Vagina (tissue), 2 donors: ENCODE measurements around the gene MAPK13. TPM values are rescaled to one million over a fixed set of nuclear protein-coding genes. Genes with fewer than 3 reads are reported as not detected.

ENCODE experiments used
- DNase-seq, 2 donors: peaks; one replicate each; pipeline ENCODE4 v3.0.0-alpha.2; 2017; ENCODE audit errors: extremely low spot score in 2 of 2
- H3K27ac ChIP-seq: fragments of 200-600 bp; sonication (generic); one replicate; pipeline ENCODE4 v1.5.1; 2019
- H3K27me3 ChIP-seq: fragments of 200-600 bp; sonication (generic); one replicate; pipeline ENCODE4 v1.5.1; 2019
- H3K36me3 ChIP-seq, 2 donors: fragments of 200-600 bp; sonication (generic); one replicate each; pipeline ENCODE4 v1.5.1; 2017 to 2019
- H3K4me1 ChIP-seq: fragments of 200-600 bp; sonication (generic); one replicate; pipeline ENCODE4 v1.5.1; 2019
- H3K4me3 ChIP-seq, 2 donors: fragments of 200-600 bp; sonication (generic); 1 replicate in 1 of 2; 2 replicates in 1 of 2; pipeline ENCODE4 v1.5.1; 2016 to 2019
- H3K9me3 ChIP-seq: fragments of 200-600 bp; sonication (generic); one replicate; pipeline ENCODE4 v1.5.1; 2019
- CTCF ChIP-seq, 3 experiments: fragments of 450-650 bp in 2 of 3; fragments of 200-600 bp in 1 of 3; sonication (generic) in 1 of 3; IDR thresholded peaks; one replicate each; pipeline ENCODE4 v1.5.1; 2017 to 2019; ENCODE audit warnings: antibody characterized with exemption in 3 of 3, mild to moderate bottlenecking in 2 of 3, moderate library complexity in 2 of 3
- POLR2A ChIP-seq, 2 donors: fragments of 450-650 bp; IDR thresholded peaks; one replicate each; pipeline ENCODE4 v1.6.1; 2017; ENCODE audit warnings: antibody characterized with exemption in 2 of 2, mild to moderate bottlenecking in 2 of 2, moderate library complexity in 2 of 2
- POLR2AphosphoS5 ChIP-seq, 2 donors: sonication (generic); formaldehyde crosslinking; IDR thresholded peaks; one replicate each; pipeline ENCODE4 v1.9.0; 2017; ENCODE audit warnings: antibody characterized with exemption in 2 of 2, mild to moderate bottlenecking in 2 of 2, low read depth in 1 of 2; ENCODE audit not compliant: insufficient read depth in 1 of 2
- intact Hi-C: fragments of 100-400 bp; cut with DNase I; formaldehyde crosslinking; loops from one replicate; pipeline ENCODE4 v1.15.1; 2023
- total RNA-seq: library from RNA; depleted of rRNA; stranded (reverse); fragments of >200 nt; gene quantifications from one replicate; pipeline ENCODE4 v1.2.3, GENCODE V29; 2016

The MAPK13 gene
- total RNA-seq, 1 donor from 2014 or later, result 21.9 TPM

GRCh38 chr6:36109092-36109491 lies 21.2 kb upstream of the MAPK13 start:
- peaks cover 5% of the 10 kb centered on the region for H3K4me1 ChIP-seq
- no peaks in the 10 kb centered on the region for H3K27me3 ChIP-seq
- H3K36me3 ChIP-seq, result peaks cover 4 to 50% of the 10 kb centered on the region in 2 donors
- DNase-seq, result no peak
- intact Hi-C loops, result no loop called here
- no peaks in the 10 kb centered on the region for H3K9me3 ChIP-seq
- TF ChIP-seq CTCF (IDR thresholded peaks at IDR 0.05) (no peak), POLR2AphosphoS5 (IDR thresholded peaks at IDR 0.05; ENCODE audit: insufficient read depth in 1 of 2, low read depth in 1 of 2) (no peak), POLR2A (IDR thresholded peaks at IDR 0.05) (no peak)
- H3K27ac ChIP-seq, result no peak overlapping the region
- no peak overlapping the region for H3K4me3 ChIP-seq

- Histone ChIP-seq H3K9me3 (no peaks in the 10 kb centered on the region), H3K4me3 (no peak overlapping the region), H3K27ac (no peak overlapping the region), H3K36me3 (peaks cover 4 to 48% of the 10 kb centered on the region in 2 donors), H3K27me3 (no peaks in the 10 kb centered on the region), H3K4me1 (peaks cover 5% of the 10 kb centered on the region)
- no peak for DNase-seq
- no peak for TF ChIP-seq POLR2A (IDR thresholded peaks at IDR 0.05)
- TF ChIP-seq CTCF (IDR thresholded peaks at IDR 0.05), result no peak
- TF ChIP-seq POLR2AphosphoS5 (IDR thresholded peaks at IDR 0.05; ENCODE audit: insufficient read depth in 1 of 2, low read depth in 1 of 2), result no peak
- intact Hi-C loops, result no loop called here
These were observed 20.3 kb upstream of the MAPK13 start for GRCh38 chr6:36110050-36110449.

DNA sequence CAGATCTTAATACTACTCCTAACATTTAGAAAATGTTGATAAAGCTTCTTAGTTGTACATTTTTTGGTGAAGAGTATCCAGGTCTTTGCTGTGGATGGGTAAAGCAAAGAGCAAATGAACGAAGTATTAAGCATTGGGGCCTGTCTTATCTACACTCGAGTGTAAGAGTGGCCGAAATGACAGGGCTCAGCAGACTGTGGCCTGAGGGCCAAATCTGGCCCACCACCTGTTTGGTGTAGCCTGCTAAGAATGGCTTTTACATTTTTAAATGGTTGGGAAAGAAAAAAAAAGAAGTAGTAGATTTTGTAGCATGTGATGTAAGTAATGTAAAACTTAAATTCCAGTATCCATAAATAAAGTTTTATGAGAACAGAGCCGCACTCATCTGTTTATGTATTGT lies 19.4 kb upstream of the MAPK13 start:
- H3K27me3 ChIP-seq, result no peaks in the 10 kb centered on the region
- H3K36me3 ChIP-seq, result peaks cover 4 to 43% of the 10 kb centered on the region in 2 donors
- no peaks in the 10 kb centered on the region for H3K9me3 ChIP-seq
- peaks cover 5% of the 10 kb centered on the region for H3K4me1 ChIP-seq
- intact Hi-C loops, result no loop called here
- H3K27ac ChIP-seq, result no peak overlapping the region
- no peak for DNase-seq
- TF ChIP-seq CTCF (IDR thresholded peaks at IDR 0.05) (no peak), POLR2AphosphoS5 (IDR thresholded peaks at IDR 0.05; ENCODE audit: insufficient read depth in 1 of 2, low read depth in 1 of 2) (no peak), POLR2A (IDR thresholded peaks at IDR 0.05) (no peak)
- no peak overlapping the region for H3K4me3 ChIP-seq

- TF ChIP-seq CTCF (IDR thresholded peaks at IDR 0.05) (no peak), POLR2AphosphoS5 (IDR thresholded peaks at IDR 0.05; ENCODE audit: insufficient read depth in 1 of 2, low read depth in 1 of 2) (no peak), POLR2A (IDR thresholded peaks at IDR 0.05) (no peak)
- H3K36me3 ChIP-seq, result peaks cover 4 to 39% of the 10 kb centered on the region in 2 donors
- intact Hi-C loops, result no loop called here
- no peaks in the 10 kb centered on the region for H3K27me3 ChIP-seq
- H3K4me3 ChIP-seq, result no peak overlapping the region
- peaks cover 5% of the 10 kb centered on the region for H3K4me1 ChIP-seq
- DNase-seq, result no peak
- no peak overlapping the region for H3K27ac ChIP-seq
- H3K9me3 ChIP-seq, result no peaks in the 10 kb centered on the region
These were observed 18.8 kb upstream of the MAPK13 start for GRCh38 chr6:36111526-36111925.

DNA sequence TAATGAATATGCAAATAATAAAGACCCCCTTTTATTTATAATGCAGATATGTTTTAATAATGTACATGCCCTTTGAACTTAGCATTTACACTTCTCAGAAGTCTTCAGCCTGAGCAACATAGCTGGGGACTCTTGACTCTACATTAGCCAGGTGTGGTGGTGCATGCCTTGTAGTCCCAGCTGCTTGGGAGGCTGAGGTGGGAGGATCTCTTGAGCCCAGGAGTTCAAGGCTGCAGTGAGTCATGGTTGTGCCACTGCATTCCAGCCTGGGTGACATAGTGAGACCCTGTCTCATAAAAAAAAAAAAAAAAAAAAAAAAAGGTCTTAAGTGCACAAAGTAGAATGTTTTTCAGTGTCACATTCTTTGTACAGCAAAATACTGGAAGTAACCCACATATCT lies 17.3 kb upstream of the MAPK13 start:
- H3K4me3 ChIP-seq, result no peak overlapping the region
- no peak for DNase-seq
- H3K4me1 ChIP-seq, result peaks cover 16% of the 10 kb centered on the region
- H3K27ac ChIP-seq, result no peak overlapping the region
- no peaks in the 10 kb centered on the region for H3K9me3 ChIP-seq
- H3K27me3 ChIP-seq, result no peaks in the 10 kb centered on the region
- TF ChIP-seq POLR2A (IDR thresholded peaks at IDR 0.05), result no peak
- no peak for TF ChIP-seq CTCF (IDR thresholded peaks at IDR 0.05)
- no peak for TF ChIP-seq POLR2AphosphoS5 (IDR thresholded peaks at IDR 0.05; ENCODE audit: insufficient read depth in 1 of 2, low read depth in 1 of 2)
- H3K36me3 ChIP-seq, result peaks cover 4 to 30% of the 10 kb centered on the region in 2 donors
- intact Hi-C loops, result no loop called here
